Activated effector memory CD4-positive, alpha-beta T cell treated with Interleukin-2 at 50 U/mL for 16 hours (primary cell): ENCODE data around the gene TXNL1.
"Not testable (repeated sequence)": the region's sequence is repeated elsewhere in the genome, so short reads cannot be mapped to it uniquely, and the experiment has no call there.

Experiments used
- DNase-seq: peaks from one replicate; pipeline ENCODE4 v3.0.0-alpha.2; 2020

Gene TXNL1

DNA sequence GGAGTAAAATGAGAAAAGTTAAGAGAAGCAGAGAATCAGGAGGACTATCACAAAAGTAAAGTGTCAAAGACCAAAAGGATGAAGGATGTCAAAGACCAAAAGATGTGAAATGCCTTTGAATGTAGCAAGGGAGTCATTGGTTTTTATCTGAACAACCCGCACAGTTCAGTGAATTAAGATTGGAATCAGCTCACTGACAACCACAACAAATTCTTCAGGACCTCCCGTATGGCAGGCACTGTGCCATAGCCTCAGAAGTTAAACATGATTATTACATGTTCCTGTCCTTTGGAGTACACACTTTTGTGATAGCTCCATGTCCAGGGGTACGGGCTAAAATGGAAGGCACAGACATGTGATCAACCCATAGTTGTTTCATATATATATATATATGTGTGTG lies 5.0 kb upstream of the TXNL1 start:
- no peak for DNase-seq

DNA sequence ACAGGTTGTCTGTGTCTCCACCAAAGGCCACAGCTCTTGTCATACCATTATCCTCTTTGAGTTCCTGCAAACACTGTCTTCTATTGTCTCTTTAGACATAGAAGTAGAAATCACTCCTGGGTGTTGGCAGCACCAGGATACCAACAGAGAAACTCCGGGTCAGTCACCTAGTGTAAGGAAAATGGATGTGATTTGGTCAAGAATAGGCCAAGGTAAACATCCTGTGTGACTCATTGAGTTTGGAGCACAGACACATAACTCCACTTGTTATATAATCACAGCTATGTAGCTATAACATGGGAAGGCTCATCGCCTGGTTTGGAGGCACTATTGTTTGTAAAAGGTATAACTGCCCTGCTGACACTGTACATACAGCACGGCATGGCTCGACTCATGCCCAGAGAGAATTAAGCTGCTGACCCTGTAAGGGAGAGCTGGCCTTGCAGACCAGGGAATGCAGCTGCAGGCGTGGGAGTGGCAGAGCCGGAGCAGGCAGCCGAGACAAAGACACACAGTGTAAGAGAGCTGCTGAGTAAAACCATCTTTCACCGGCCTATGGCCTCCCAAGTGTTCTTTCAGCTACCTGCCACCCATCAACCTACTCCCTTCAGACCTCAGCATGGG lies 3.4 kb upstream of the TXNL1 start:
- no peak for DNase-seq

DNA sequence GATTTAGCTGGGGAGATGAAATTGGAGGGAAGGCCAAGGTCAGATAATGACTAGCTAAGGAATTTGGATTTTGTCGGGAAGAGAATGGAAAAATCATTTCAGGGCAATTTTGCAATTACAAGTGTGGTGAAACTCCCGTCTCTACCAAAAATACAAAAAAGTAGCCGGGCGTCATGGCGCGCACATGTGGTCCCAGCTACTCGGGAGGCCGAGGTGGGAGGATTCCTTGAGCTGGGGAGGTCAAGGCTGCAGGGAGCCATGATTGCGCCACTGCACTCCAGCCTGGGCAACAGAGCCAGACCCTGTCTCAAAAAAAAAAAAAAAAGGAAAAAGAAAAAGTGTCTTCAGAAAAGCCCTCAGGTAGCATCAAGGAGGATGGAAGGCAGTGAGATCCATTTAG lies 1.2 kb upstream of the TXNL1 start:
- DNase-seq, result no peak

DNA sequence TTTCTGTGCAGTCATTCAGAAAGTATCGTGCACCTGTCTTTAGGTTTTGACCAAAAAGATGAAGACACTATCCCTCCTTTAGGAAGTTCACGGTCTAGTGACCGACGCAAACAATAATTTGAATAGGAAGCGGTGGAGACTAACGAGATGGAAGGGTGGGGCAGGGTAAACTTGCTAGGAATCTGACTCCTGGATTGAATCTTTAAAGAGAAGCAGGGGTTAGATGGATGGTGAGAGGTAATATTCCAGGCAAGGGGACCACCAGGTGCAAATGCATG lies 651 bp upstream of the TXNL1 start:
- DNase-seq, result no peak

DNA sequence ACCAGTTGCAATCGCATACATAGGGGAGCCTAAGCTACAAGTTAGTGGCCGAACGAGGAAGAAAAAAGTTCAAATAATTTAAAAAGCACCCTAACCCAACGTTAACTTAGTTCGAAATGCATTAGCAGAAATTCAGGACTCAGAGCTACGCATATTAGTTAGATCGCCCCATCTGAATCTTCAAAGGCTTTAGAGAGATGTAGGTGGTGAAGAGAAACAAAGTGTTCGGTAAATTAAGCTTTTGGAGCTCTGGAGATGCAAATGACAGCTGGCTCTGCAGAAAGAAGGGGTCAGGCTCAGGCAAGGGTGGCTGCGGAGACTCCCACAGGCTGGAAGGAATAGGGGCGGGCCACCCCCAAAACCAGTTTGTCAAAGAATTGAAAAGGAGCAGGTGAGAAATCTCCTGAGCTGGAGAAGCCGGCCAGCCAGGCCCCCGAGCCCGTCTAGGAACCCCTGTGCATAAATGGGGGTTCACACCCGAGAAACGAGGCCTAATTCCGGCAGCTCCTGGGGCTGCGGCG lies 621 bp downstream of the TXNL1 start:
- peak; percentile 15 for DNase-seq

DNA sequence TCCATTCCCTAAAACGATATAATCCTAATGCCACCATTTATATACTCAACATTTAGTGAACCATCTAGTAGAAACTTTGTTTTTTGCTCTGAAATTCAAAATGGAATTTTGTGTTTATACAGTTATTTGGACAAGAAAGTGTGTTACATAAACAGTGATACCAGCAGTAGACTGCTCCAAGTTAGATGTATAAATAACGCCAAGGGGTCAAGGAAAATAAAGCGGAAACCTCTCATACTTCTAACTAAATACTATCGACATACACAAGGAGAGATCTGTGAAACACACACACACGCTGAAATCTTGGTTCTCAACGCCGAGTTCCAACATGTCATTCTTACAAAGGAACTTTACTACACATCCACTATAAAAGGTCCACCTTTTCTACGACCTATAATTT lies 1.2 kb downstream of the TXNL1 start:
- DNase-seq, result no peak

DNA sequence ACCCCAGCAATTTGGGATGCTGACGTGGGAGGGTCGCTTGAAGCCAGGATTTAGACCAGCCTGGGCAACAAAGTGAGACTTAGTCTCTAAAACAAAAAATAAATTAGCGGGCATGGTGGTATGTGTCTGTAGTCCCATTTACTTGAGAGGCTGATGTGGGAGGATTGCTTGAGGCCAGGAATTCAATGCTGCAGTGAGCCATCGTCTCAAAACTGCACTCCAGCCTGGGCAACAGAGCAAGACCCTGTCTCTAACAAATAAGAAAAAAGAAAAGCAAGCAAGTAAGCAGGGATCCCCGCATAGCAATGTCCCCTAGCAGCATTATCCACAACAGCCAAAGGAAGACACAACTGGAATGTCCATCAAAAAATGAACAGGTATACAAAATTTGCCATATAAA lies 3.4 kb downstream of the TXNL1 start:
- no peak for DNase-seq

DNA sequence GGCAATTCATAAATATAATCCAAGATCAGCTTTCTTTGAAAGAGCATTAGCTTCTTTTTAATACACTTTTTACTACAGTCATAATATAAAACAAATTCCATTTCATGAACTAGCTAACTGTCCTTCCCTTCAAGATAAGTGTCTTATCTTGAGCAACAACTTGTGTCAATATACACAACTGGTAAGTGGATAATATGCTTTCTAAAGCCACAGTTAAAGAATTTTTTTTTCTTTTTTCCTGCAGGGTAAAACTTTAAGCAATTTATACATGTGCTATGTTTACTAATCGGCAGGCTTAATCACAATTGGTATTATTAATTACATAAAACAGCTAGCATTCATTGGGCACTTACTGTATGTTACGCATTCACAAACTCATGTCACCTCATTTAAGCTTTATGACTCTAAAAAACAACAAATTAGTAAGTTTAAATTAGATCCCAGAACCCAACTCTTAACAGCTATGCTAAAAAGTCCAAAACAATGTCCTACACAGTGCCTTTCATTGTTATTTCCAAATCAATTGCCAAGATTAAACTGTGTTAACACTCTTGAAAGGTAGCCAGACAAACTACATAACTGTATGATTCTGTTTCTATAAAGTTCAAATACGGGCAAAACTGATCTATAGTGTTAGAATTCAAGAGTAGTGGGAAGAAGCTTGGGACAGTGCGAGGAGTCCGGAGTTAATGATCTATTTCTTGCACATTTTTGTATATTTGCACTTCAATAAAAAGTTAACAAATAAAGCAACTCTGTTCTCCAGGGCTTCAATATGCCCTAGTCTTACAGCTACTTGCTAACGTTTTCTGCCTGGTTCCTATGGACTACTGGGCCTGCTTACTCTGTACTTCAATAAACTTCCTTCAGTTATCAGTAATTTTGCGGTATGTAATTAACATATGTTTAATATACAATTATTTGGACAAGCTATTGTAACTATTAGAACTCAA lies 6.0 kb downstream of the TXNL1 start:
- no peak for DNase-seq

DNA sequence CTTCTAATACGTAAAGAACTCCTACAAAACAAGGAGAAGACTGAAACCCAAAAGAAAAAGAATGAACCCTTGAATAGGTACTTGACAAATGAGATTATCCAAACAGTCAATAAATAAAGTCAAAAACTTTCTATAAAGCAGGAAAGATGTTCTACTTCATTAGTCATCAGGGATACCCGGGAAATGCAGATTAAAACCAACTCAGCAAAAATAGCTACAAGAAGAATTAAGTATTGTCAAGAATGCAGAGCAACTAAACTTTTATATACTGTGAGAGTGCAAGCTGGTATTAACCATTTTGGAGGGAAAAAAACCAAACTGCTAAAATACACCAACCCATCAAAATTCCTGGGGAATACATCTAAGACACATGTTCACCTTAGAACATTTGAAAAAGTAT lies 10.4 kb downstream of the TXNL1 start:
- DNase-seq, result no peak

DNA sequence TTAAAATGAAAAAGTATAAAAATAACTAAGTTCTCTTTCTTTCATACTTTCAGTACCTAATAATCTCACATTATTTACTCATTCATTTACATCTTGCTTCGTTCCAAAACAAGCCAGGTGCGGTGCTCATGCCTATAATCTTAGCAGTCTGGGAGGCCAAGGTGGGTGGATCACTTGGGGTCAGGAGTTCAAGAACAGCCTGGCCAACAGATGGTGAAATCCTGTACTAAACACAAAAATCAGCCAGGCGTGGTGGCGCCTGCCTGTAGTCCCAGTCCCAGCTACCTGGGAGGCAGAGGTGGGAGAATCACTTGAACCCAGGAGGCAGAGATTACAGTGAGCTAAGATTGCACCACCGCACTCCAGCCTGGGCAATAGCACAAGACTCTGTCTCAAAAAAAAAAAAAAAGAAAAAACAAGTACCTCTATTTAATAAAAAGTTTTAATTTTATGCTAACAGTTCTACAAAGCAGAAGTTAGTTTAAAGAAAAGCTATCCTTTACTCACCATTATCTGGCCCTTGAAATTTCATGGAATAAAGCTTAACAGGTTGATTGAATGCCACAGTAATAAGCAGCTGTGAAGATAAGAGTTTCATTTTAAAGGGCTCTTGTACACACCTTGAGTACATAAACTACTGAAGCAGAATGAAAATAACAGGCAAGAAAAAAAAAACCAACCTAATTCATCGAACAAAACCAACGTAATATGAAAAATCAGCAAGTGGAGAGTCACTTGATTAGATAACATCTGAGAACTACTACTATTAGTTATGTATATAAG lies 22.5 kb downstream of the TXNL1 start:
- DNase-seq, result no peak

DNA sequence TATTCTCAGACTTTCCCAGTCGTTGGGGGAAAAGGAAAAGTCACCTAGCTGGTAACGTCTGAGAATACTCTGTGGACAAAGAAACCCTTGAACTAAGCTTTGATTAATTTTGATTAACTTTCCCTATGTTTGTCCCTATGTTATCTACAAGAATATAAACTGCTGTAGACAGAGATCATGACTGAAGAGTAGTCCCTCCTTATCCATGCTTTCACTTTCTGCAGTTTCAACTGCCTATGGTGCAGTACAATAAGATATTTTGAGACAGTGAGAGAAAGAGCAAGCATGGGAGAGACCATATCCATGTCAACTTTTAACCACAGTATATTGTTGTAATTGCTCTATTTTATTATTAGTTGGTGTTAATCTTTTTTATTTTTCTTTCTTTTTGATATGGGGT lies 31.8 kb downstream of the TXNL1 start:
- DNase-seq, result no peak

DNA sequence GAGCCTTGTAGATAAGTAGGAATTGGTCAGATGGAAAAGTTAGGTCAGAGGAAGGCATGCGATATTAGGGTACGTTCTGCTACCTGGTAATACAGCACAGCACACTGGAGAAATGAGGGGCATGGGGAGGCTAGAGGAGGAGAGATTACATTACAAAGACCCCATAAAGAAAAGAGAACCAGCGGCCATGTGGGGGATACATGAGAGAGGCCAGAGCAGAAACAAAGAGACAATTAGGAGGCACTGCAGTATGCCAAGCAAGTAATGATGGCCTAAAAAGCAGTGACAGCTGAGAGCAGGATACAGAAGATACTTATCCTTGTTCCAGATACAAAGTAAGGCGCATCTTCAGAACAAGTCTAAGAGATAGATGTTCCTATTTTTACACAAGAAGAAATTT lies 40.0 kb downstream of the TXNL1 start:
- DNase-seq, result no peak

DNA sequence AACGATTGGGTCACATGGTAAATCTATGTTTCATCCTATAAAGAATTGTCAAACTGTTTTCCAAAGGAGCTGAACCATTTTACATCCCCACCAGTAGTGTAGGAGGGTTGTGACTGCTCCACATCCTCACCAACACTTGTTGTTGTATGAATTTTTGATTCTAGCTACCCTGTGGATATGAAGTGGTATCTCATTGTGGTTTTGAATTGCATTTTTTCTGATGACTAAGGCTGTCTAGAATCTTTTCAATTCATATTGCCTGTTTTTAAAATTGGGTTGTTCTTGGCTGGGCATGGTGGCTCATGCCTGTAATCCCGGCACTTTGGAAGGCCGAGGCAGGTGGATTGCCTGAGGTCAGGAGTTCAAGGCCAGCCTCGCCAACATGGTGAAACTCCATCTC lies 44.5 kb downstream of the TXNL1 start:
- no peak for DNase-seq

DNA sequence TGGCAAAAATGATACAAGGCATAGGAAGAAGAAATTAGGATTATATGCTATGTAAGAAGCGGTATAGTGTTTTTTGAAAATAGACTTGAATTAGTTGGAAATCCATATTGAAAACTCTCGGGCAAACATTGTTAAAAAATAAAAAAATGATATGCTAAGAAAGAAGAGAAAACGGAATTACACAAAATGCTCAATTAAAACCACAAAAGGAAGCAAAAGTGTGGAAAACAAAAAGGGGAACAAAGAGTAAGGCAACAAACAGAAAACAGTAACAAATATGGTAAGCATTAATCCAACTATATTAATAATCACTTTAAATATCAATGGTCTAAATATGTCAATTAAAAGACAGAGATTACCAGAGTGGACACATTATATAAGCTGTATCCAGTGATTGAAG lies 58.4 kb downstream of the TXNL1 start:
- DNase-seq, result no peak

DNA sequence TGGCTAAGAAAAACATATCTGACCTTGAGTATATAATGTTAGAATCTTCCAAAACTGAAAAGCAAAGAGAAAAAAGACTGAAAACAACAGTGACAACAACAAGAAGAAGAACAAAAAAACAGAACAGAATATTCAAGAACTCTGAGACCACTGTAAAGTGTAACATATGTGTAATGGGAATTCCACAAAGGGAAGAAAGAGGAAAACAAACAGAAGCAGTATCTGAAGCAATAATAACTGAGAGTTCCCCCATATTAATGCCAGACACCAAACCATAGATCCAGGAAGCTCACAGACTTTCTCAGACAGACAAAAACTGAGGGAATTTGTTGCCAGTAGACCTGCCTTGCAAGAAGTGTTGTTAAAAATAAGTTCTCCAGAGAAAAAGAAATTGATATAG lies 58.9 kb downstream of the TXNL1 start:
- no peak for DNase-seq

DNA sequence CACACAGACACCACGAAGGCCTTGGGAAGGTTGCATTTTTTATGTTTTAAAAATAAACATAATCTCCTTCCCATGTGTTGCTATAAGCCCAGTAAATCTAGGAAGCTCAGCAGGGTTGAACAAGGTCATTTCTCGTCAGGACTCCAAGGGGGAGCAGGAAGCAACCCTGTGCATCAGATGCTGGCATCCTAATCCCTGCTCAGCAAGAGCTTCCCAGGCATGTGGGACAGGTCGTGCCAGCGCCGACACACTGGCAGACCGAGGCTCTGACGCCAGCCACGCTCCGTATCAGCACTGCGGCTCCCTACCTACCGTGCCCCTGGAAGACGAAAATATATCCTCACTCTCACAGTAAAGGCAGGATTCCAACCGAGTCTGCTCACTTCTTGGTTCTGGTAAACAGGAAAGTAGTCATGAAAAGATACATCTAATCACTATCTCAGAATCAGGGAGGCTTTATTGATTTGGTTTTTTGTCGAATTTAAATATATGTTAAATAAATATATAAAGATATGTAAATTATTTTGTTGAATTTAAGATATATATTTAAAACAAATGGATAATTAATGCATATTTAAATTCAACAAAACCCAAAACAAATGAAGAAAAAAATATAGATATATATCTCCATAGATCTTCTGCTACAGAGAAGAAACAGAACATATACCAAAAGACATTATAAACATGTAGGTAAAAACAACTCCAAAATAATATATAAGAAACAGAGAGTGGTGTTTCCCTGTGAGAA lies 61.4 kb downstream of the TXNL1 start:
- DNase-seq, result no peak

DNA sequence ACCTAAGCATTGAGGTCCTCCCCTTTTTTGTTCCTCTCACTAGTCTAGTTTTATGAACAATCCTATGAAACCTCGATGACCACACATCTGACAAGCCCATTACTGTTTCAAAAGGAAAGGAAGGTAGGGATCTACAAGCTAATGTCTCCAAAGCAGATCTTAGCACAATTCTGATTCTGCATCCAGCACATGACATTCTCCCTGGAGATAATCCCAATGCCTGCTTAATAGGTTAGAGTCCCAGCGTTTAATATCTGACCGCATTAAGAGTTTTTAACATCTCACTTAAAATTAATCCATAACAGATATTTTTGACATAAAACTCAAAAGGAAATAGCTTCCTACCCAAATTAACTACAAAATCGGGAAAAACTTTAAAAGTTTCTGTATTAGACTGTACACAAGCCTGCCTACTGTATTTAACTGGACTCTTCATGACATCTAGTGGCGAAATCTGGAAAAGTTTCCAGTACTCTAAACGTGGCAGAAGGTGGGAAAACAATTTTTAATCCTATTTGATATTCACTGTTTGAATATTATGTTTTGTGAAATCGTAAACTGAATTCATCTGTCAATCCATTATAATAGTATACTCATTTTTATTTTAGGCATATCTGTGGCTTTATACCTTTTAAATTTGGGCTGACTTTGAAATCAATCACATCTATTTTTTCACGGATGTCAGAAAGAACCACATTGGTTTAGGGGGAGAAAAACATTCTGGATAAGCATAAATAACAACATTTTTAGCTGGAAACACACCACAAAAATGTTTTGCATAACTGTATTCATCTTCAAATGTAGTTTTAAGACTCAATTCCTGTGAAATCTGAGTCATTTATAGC lies 62.4 kb downstream of the TXNL1 start:
- DNase-seq, result no peak

DNA sequence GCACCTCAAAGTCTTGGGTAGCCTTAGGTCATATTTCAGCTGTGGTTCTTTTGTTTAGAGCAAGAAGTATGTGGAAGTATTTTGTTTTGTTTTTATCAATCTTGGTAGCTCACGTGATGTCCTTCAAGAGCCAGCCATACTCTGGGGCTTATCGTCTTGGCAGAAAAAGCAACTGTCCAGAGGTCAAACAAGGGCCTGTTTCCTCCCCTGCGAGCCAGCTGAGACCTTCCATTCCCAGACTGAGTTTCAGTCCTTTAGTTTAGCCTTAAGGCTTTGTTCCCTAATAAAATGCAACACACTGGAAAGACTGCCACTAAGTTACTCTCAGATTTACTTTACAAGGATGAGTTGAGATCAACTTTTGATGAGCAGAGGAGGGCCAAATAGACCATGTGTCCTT lies 63.5 kb downstream of the TXNL1 start:
- DNase-seq, result no peak

DNA sequence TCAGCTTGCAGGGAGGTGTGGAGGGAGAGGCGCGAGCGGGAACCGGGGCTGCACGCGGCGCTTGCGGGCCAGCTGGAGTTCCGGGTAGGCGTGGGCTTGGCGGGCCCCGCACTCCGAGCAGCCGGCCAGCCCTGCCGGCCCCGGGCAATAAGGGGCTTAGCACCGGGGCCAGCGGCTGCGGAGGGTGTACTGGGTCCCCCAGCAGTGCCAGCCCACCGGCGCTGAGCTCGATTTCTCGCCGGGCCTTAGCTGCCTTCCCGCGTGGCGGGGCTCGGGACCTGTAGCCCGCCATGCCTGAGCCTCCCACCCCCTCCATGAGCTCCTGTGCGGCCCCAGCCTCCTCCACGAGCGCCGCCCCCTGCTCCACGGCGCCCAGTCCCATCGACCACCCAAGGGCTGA lies 66.1 kb downstream of the TXNL1 start:
- DNase-seq, result not testable (repeated sequence)

DNA sequence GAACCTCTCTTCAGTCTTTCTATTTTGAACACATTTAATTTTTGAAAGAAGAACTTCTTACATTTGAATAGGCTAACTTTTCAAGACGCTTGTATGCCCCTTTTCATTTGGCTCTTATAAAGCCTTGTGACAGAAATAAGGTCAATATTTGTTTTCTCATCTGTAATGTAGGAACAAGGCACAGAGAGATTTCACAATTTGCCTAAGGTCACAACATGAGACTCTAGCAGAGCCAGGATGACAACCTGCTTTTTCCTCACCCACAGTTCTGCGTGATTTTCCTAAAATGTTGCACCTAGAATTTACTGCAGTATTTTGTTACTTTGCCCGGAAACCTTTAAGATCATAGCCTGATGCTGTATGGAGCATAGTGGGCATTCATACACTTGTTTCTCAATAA lies 67.4 kb downstream of the TXNL1 start:
- DNase-seq, result no peak

DNA sequence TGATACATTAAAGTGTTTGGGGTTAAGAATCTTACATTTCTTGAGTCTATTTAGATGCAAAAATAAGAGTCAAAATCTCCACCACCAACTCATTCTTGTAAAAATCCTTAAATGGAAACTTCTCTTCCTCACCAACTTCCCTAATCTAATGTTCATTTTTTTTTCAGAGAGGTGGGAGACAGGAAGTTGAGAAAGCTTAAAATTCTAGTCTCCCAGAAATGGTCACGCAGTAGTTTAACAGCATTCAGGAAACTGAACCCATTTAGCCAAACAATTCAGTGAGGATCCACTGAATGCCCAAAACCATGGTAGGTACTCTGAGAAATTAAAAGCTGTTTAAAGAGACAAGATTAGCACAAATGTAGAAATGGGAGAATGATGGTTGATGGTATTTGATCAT lies 69.0 kb downstream of the TXNL1 start:
- no peak for DNase-seq

DNA sequence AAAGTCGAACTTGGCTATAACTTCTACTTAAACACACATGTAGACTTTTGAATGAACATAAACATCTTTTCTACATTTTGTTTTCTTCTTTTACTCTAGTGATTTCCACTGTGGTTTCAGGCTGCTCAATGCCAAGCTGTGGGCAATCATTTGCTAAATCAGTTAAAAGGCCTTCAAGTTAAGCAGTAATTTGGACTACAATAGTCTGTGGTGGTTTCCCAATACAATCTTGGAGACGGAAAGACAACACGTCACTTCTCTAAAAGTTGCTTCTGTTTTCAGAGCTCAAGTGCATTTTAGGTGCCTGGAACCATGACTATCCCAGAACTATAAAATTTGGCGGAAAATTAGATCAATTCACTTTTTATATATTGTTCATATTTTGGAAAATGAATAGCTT lies 69.4 kb downstream of the TXNL1 start:
- no peak for DNase-seq
